MM.1S (cell line): ENCODE measurements around the gene OTULINL.

ENCODE experiments used
- DNase-seq: peaks from one replicate; pipeline ENCODE4 v3.0.0-alpha.2; 2015
- H2AFZ ChIP-seq: fragments of 300-600 bp; sonication (generic); 2 replicates; pipeline ENCODE4 v1.6.0; 2016; ENCODE audit warnings: antibody characterized with exemption, low read length
- H3F3A ChIP-seq: fragments of 300-600 bp; sonication (generic); 2 replicates; pipeline ENCODE4 v1.6.1; 2016; ENCODE audit warnings: mild to moderate bottlenecking, antibody characterized with exemption, low read length, moderate library complexity, mixed read lengths; ENCODE audit not compliant: insufficient read depth
- H3K27ac ChIP-seq: fragments of 300-600 bp; sonication (generic); 2 replicates; pipeline ENCODE4 v1.5.1; 2016; ENCODE audit warnings: mild to moderate bottlenecking, low read length
- H3K27me3 ChIP-seq: fragments of 300-600 bp; sonication (generic); replicated peaks from 2 replicates; pipeline ENCODE4 v1.6.0; 2016; ENCODE audit warnings: low read length; ENCODE audit not compliant: insufficient read depth
- H3K36me3 ChIP-seq: fragments of 300-600 bp; sonication (generic); replicated peaks from 2 replicates; pipeline ENCODE4 v1.6.1; 2016; ENCODE audit warnings: mild to moderate bottlenecking, low read length, mixed read lengths; ENCODE audit not compliant: insufficient read depth
- H3K4me1 ChIP-seq: fragments of 300-600 bp; sonication (generic); 2 replicates; pipeline ENCODE4 v1.6.1; 2016; ENCODE audit warnings: low read length, mixed read lengths
- H3K4me2 ChIP-seq: fragments of 300-600 bp; sonication (generic); 2 replicates; pipeline ENCODE4 v1.6.0; 2016; ENCODE audit warnings: low read depth, low read length
- H3K4me3 ChIP-seq: fragments of 300-600 bp; sonication (generic); 2 replicates; pipeline ENCODE4 v1.5.1; 2016; ENCODE audit warnings: low read length, mixed read lengths
- H3K79me2 ChIP-seq: fragments of 300-600 bp; sonication (generic); 2 replicates; pipeline ENCODE4 v1.6.1; 2016; ENCODE audit warnings: mixed run types, low read length, mixed read lengths
- H3K9ac ChIP-seq: fragments of 300-600 bp; sonication (generic); 2 replicates; pipeline ENCODE4 v1.6.1; 2016; ENCODE audit warnings: low read length, mixed read lengths
- H3K9me2 ChIP-seq: fragments of 300-600 bp; sonication (generic); replicated peaks from 2 replicates; pipeline ENCODE4 v1.6.1; 2016; ENCODE audit warnings: mild to moderate bottlenecking, low read length, mixed read lengths; ENCODE audit not compliant: insufficient read depth
- H3K9me3 ChIP-seq: fragments of 300-600 bp; sonication (generic); replicated peaks from 2 replicates; pipeline ENCODE4 v1.6.1; 2016; ENCODE audit warnings: mild to moderate bottlenecking, low read length, mixed read lengths; ENCODE audit not compliant: insufficient read depth
- H4K20me1 ChIP-seq: fragments of 300-600 bp; sonication (generic); 2 replicates; pipeline ENCODE4 v1.6.1; 2016; ENCODE audit warnings: mild to moderate bottlenecking, low read length, moderate library complexity, mixed read lengths; ENCODE audit not compliant: insufficient read depth
- EZH2 ChIP-seq: fragments of 300-600 bp; sonication (generic); optimal IDR thresholded peaks from 2 replicates; pipeline ENCODE3; 2017; ENCODE audit warnings: low read depth, mild to moderate bottlenecking, antibody characterized with exemption, low read length, mixed read lengths
- EZH2phosphoT487 ChIP-seq: fragments of 300-600 bp; sonication (generic); IDR thresholded peaks from 2 replicates; pipeline ENCODE4 v1.6.1; 2018; ENCODE audit warnings: antibody characterized with exemption, low read length
- TF ChIP-seq, protein P1 (sequence below): fragments of 300-600 bp; sonication (generic); IDR thresholded peaks from 2 replicates; pipeline ENCODE4 v1.5.1; 2016; ENCODE audit warnings: antibody characterized with exemption, low read length, mixed read lengths

OTULINL gene

DNA sequence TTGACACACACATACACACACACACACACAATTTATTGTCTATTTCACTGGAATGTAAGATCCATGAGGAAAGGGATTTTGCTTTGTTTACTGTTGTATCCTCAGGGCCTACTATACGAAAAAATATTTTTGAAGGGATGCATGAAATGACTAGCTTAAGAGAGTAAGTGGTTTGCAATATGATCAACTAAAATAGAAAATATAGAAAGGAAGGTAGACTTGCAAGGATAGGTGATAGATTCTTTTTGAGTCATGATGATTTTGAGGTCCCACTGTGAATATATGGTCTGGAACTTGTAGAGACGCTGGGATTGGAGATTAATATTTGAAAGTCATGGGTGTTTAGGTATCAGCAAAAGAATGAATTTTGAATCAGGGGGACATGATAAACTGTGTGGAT is 54.1 kb downstream of the OTULINL start:
- DNase-seq, result no peak
- Histone ChIP-seq H3F3A (peaks cover 6% of the 10 kb centered on the region), H3K27me3 (no peaks in the 10 kb centered on the region), H2AFZ (no peak overlapping the region), H3K36me3 (no peaks in the 10 kb centered on the region), H3K9ac (no peak overlapping the region), H4K20me1 (no peaks in the 10 kb centered on the region), H3K9me2 (no peaks in the 10 kb centered on the region), H3K4me1 (peaks cover 6% of the 10 kb centered on the region), H3K27ac (no peak overlapping the region), H3K4me3 (no peak overlapping the region), H3K79me2 (no peaks in the 10 kb centered on the region), H3K4me2 (no peak overlapping the region), H3K9me3 (no peaks in the 10 kb centered on the region)
- TF ChIP-seq EZH2phosphoT487 (no peak), EZH2 (no peak)
- TF ChIP-seq, protein P1, sequence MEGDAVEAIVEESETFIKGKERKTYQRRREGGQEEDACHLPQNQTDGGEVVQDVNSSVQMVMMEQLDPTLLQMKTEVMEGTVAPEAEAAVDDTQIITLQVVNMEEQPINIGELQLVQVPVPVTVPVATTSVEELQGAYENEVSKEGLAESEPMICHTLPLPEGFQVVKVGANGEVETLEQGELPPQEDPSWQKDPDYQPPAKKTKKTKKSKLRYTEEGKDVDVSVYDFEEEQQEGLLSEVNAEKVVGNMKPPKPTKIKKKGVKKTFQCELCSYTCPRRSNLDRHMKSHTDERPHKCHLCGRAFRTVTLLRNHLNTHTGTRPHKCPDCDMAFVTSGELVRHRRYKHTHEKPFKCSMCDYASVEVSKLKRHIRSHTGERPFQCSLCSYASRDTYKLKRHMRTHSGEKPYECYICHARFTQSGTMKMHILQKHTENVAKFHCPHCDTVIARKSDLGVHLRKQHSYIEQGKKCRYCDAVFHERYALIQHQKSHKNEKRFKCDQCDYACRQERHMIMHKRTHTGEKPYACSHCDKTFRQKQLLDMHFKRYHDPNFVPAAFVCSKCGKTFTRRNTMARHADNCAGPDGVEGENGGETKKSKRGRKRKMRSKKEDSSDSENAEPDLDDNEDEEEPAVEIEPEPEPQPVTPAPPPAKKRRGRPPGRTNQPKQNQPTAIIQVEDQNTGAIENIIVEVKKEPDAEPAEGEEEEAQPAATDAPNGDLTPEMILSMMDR, result no peak

DNA sequence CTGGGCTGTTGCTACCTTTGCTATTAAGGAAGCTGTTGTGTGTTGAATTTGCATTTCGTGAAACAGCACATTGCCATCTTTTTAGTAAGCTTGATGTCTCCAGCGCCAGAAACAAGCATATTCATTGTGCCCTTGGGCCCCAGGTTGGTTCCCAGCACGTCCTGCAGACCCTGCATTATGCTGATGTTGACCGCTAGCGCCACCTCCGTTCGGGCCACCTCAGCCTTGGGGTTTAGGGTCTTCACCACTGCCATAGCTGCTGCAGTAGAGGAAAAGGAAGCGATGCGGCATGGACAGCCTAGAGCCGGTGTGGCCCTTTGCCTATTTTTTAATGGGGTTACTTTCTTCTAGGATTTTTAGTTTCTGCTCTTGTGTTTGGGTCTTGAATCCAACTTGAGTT is 59.2 kb downstream of the OTULINL start:
- Histone ChIP-seq H3K9ac (no peak overlapping the region), H3F3A (no peaks in the 10 kb centered on the region), H3K9me3 (no peaks in the 10 kb centered on the region), H3K4me1 (no peaks in the 10 kb centered on the region), H4K20me1 (no peaks in the 10 kb centered on the region), H3K27me3 (no peaks in the 10 kb centered on the region), H3K4me2 (no peak overlapping the region), H3K36me3 (no peaks in the 10 kb centered on the region), H3K4me3 (no peak overlapping the region), H3K27ac (no peak overlapping the region), H2AFZ (no peak overlapping the region), H3K9me2 (no peaks in the 10 kb centered on the region), H3K79me2 (no peaks in the 10 kb centered on the region)
- TF ChIP-seq EZH2phosphoT487 (no peak), EZH2 (no peak)
- TF ChIP-seq, protein P1, result no peak
- no peak for DNase-seq

DNA sequence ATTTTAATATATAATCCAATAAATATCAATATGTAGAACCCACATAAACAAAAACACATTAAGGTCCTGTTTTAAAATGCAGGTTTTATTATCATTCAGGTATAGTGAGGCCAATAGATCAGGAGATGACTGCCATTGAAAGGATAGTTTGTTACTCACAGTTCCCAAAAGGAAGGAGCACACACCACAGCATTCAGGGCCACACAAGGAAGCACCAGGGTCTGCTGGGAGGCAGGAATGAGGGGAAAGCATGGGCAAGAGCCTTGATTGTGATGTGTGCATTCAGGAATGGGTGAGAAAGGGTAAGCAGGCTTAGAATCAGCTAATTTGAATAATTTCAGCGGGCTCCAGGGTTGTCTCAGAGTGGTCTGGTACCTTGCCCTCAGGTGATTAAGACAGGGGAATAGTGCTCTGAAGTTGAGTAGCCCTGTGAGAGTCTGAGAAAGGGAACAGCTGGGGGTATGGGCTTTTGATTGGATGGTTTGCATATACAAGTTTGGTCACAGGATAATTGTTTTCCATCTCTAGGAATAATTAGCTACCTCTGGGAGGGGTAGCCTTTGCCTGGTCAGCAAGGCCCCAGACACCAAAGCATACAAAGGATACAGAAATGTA is 63.1 kb downstream of the OTULINL start:
- H3K9me3 ChIP-seq, result no peaks in the 10 kb centered on the region
- H3K9me2 ChIP-seq, result no peaks in the 10 kb centered on the region
- no peak for TF ChIP-seq EZH2
- no peak for TF ChIP-seq EZH2phosphoT487
- TF ChIP-seq, protein P1, result no peak
- H4K20me1 ChIP-seq, result no peaks in the 10 kb centered on the region
- no peaks in the 10 kb centered on the region for H3K4me1 ChIP-seq
- no peak overlapping the region for H3K4me2 ChIP-seq
- no peak overlapping the region for H3K4me3 ChIP-seq
- no peak overlapping the region for H3K9ac ChIP-seq
- no peak overlapping the region for H2AFZ ChIP-seq
- H3K36me3 ChIP-seq, result no peaks in the 10 kb centered on the region
- H3K27me3 ChIP-seq, result no peaks in the 10 kb centered on the region
- DNase-seq, result no peak
- H3K27ac ChIP-seq, result no peak overlapping the region
- H3F3A ChIP-seq, result no peaks in the 10 kb centered on the region
- no peaks in the 10 kb centered on the region for H3K79me2 ChIP-seq
